OCI-LY3 (cell line): Measurements from ENCODE around the gene SCAF1.

Experiments
- EZH2phosphoT487 ChIP-seq: fragments of 200-600 bp; shearing (Covaris generic); IDR thresholded peaks from 2 replicates; pipeline ENCODE4 v1.6.1; 2018; ENCODE audit warnings: antibody characterized with exemption, mixed run types, low read depth
- TF ChIP-seq, protein P1 (sequence below): fragments of 200-600, 300-600 bp; sonication (generic); IDR thresholded peaks from 2 replicates; pipeline ENCODE4 v1.5.1; 2014; ENCODE audit warnings: antibody characterized with exemption, low read length, low read depth

GRCh38 chr19:49616945-49617344 is 25.1 kb upstream of the SCAF1 start:
- TF ChIP-seq EZH2phosphoT487, result no peak
- TF ChIP-seq, protein P1, sequence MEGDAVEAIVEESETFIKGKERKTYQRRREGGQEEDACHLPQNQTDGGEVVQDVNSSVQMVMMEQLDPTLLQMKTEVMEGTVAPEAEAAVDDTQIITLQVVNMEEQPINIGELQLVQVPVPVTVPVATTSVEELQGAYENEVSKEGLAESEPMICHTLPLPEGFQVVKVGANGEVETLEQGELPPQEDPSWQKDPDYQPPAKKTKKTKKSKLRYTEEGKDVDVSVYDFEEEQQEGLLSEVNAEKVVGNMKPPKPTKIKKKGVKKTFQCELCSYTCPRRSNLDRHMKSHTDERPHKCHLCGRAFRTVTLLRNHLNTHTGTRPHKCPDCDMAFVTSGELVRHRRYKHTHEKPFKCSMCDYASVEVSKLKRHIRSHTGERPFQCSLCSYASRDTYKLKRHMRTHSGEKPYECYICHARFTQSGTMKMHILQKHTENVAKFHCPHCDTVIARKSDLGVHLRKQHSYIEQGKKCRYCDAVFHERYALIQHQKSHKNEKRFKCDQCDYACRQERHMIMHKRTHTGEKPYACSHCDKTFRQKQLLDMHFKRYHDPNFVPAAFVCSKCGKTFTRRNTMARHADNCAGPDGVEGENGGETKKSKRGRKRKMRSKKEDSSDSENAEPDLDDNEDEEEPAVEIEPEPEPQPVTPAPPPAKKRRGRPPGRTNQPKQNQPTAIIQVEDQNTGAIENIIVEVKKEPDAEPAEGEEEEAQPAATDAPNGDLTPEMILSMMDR, result no peak
